Mucosa of descending colon (tissue), 3 donors: ENCODE results near the gene DDX46. TPM values are rescaled to one million over a fixed set of nuclear protein-coding genes. Genes with fewer than 3 reads are reported as not detected.
A peak's percentile ranks its signal among the peaks of the same experiment; 100 is the strongest.
"Not testable (repeated sequence)": the region's sequence is repeated elsewhere in the genome, so short reads cannot be mapped to it uniquely, and the experiment has no call there.

Experiments
- ATAC-seq: fragments of 200-7000 bp; cut with Tn5 transposase; one replicate; pipeline ENCODE4 v1.9.1; 2020; ENCODE audit warnings: mild to moderate bottlenecking, moderate library complexity
- DNase-seq, 3 donors: peaks; one replicate each; pipeline ENCODE4 v3.0.0-alpha.2; 2020
- H3K36me3 ChIP-seq: fragments of 200-600 bp; one replicate; pipeline ENCODE4 v1.8.0; 2021; ENCODE audit warnings: low read depth, mild to moderate bottlenecking
- H3K4me1 ChIP-seq: fragments of 200-600 bp; one replicate; pipeline ENCODE4 v1.8.0; 2021; ENCODE audit warnings: low read depth, mild to moderate bottlenecking
- H3K4me3 ChIP-seq: fragments of 200-600 bp; one replicate; pipeline ENCODE4 v1.8.0; 2021; ENCODE audit warnings: mild to moderate bottlenecking
- H3K9me3 ChIP-seq: fragments of 200-600 bp; one replicate; pipeline ENCODE4 v1.8.0; 2021; ENCODE audit warnings: mild to moderate bottlenecking
- CTCF ChIP-seq: fragments of 200-600 bp; IDR thresholded peaks from one replicate; pipeline ENCODE4 v1.8.0; 2022; ENCODE audit warnings: antibody characterized with exemption, mild to moderate bottlenecking
- intact Hi-C, 2 donors: fragments of 100-400 bp; cut with DNase I in 1 of 2; cut with micrococcal nuclease in 1 of 2; formaldehyde crosslinking; loops; one replicate each; pipeline versions ENCODE4 v1.11.0 to v1.11.1; 2022; cut with DNase I, micrococcal nuclease
- total RNA-seq, 3 donors: library from RNA; stranded (reverse); fragmentation: NEBNext Ultra II Directional in 2 of 3; extraction: Animal tissue kit (Norgen Biotek cat#: 25700) in 2 of 3; gene quantifications; one replicate each; pipeline versions ENCODE4 v1.2.1 to v1.2.4, GENCODE V29; 2021 to 2023
- donor health status: DM: no; HTN: no; CAD: no; lungs with moderate emphysema.
- donor health status: DM: no; HTN: no; CAD: no.
- donor health status: DM: no; HTN: yes; CAD: no.

DDX46 gene
- total RNA-seq, 3 donors from 2014 or later = 40.2 to 53.2 (median 45.9) TPM

- ATAC-seq (no peak), DNase-seq (no peak)
- Histone ChIP-seq H3K4me3 (no peak overlapping the region), H3K4me1 (no peaks in the 10 kb centered on the region), H3K9me3 (no peaks in the 10 kb centered on the region), H3K36me3 (peaks cover 3% of the 10 kb centered on the region)
- TF ChIP-seq CTCF = no peak
- intact Hi-C loops = no loop called here
Measured at GRCh38 chr5:134824681-134825080, 66.1 kb downstream of the DDX46 start.

- Histone ChIP-seq H3K4me1 (no peaks in the 10 kb centered on the region), H3K36me3 (peaks cover 3% of the 10 kb centered on the region), H3K9me3 (no peaks in the 10 kb centered on the region), H3K4me3 (no peak overlapping the region)
- DNase-seq (no peak), ATAC-seq (no peak)
- intact Hi-C loops = no loop called here
- no peak for TF ChIP-seq CTCF
Measured at GRCh38 chr5:134825212-134825611, 66.6 kb downstream of the DDX46 start.

GRCh38 chr5:134833340-134834032, 74.9 kb downstream of the DDX46 start:
- intact Hi-C loops = no loop called here
- no peaks in the 10 kb centered on the region for H3K4me1 ChIP-seq
- no peaks in the 10 kb centered on the region for H3K9me3 ChIP-seq
- no peak for DNase-seq
- no peak overlapping the region for H3K4me3 ChIP-seq
- ATAC-seq = no peak
- no peaks in the 10 kb centered on the region for H3K36me3 ChIP-seq
- no peak for TF ChIP-seq CTCF

GRCh38 chr5:134835623-134836022, 77.0 kb downstream of the DDX46 start:
- H3K4me1 ChIP-seq = no peaks in the 10 kb centered on the region
- no peak for TF ChIP-seq CTCF
- H3K36me3 ChIP-seq = no peaks in the 10 kb centered on the region
- intact Hi-C loops = no loop called here
- no peak for DNase-seq
- H3K4me3 ChIP-seq = no peak overlapping the region
- no peak for ATAC-seq
- no peaks in the 10 kb centered on the region for H3K9me3 ChIP-seq

GRCh38 chr5:134837530-134838181, 79.1 kb downstream of the DDX46 start:
- Histone ChIP-seq H3K9me3 (no peaks in the 10 kb centered on the region), H3K4me1 (no peaks in the 10 kb centered on the region), H3K36me3 (no peaks in the 10 kb centered on the region), H3K4me3 (no peak overlapping the region)
- DNase-seq = peak in 1 of 3 donors; percentile 50
- intact Hi-C loops = no loop called here
- ATAC-seq = peak; percentile 66
- TF ChIP-seq CTCF = no peak

GRCh38 chr5:134838361-134838760, 79.8 kb downstream of the DDX46 start:
- intact Hi-C loops, H3K4me1 ChIP-seq, H3K4me3 ChIP-seq, ATAC-seq, H3K36me3 ChIP-seq, H3K9me3 ChIP-seq, DNase-seq: not testable (repeated sequence)
